C4-2B (cell line): ENCODE measurements around the gene FHOD3.

Experiments used
- CTCF ChIP-seq: fragments of 450-650 bp; conservative IDR thresholded peaks from 2 replicates; pipeline ENCODE4 v1.5.1; 2017; ENCODE audit warnings: mild to moderate bottlenecking
- ZFX ChIP-seq: fragments of 450-650 bp; IDR thresholded peaks from 2 replicates; pipeline ENCODE4 v1.6.1; 2017

- no peak for TF ChIP-seq CTCF
- no peak for TF ChIP-seq ZFX
Measured at GRCh38 chr18:36728345-36728744, 430.8 kb downstream of the FHOD3 start.
